H1 (cell line): ENCODE measurements around the gene DOK7. TPM values are rescaled to one million over a fixed set of nuclear protein-coding genes. Genes with fewer than 3 reads are reported as not detected.

Experiments
- CTCF ChIA-PET: fragments of 300-600 bp; sonication (Branson Sonifier 250); formaldehyde crosslinking; loops from one replicate; lab custom pipeline; 2021; ENCODE audit not compliant: partially characterized antibody; lab: Charles Lee
- POLR2A ChIA-PET: fragments of 300-600 bp; sonication (Branson Sonifier 250); formaldehyde crosslinking; loops from one replicate; lab custom pipeline; 2021; ENCODE audit warnings: inconsistent platforms; ENCODE audit not compliant: partially characterized antibody; lab: Charles Lee
- DNase-seq, 2 experiments: peaks; one replicate each; pipeline versions ENCODE4 v3.0.0 to v3.0.0-alpha.2; 2010 to 2022; ENCODE audit warnings: low spot score in 2 of 2, low read depth in 1 of 2, mixed read lengths in 1 of 2
- FAIRE-seq: peaks from 2 replicates; lab custom pipeline; 2011; peaks lifted over from hg19 to GRCh38; lab: Jason Lieb, UNC
- H2AFZ ChIP-seq: 2 replicates; pipeline ENCODE4 v1.8.1; 2012; ENCODE audit warnings: low read length, inconsistent platforms
- H2AK5ac ChIP-seq: 2 replicates; pipeline ENCODE4 v1.6.1; 2013; ENCODE audit warnings: low read depth, low read length
- H2BK120ac ChIP-seq: replicated peaks from 2 replicates; pipeline ENCODE3; 2013; ENCODE audit warnings: low read depth, low read length, inconsistent platforms
- H2BK12ac ChIP-seq: 2 replicates; pipeline ENCODE4 v1.6.1; 2013; ENCODE audit warnings: low read depth, low read length
- H2BK15ac ChIP-seq: 2 replicates; pipeline ENCODE4 v1.6.1; 2013; ENCODE audit warnings: low read length
- H2BK20ac ChIP-seq: 2 replicates; pipeline ENCODE4 v1.6.1; 2013; ENCODE audit warnings: low read length
- H2BK5ac ChIP-seq: 2 replicates; pipeline ENCODE4 v1.6.1; 2013; ENCODE audit warnings: low read depth, low read length
- H3K14ac ChIP-seq: 2 replicates; pipeline ENCODE4 v1.6.1; 2013; ENCODE audit warnings: inconsistent platforms; ENCODE audit not compliant: insufficient read length
- H3K18ac ChIP-seq: 2 replicates; pipeline ENCODE4 v1.6.1; 2013; ENCODE audit warnings: low read length; ENCODE audit errors: extremely low read depth
- H3K23ac ChIP-seq: 2 replicates; pipeline ENCODE4 v1.6.1; 2013; ENCODE audit warnings: inconsistent platforms; ENCODE audit not compliant: insufficient read length
- H3K23me2 ChIP-seq: 2 replicates; pipeline ENCODE4 v1.6.1; 2013; ENCODE audit warnings: low read depth, low read length
- H3K27ac ChIP-seq: 2 replicates; pipeline ENCODE4 v1.6.1; 2011; ENCODE audit warnings: low read depth, low read length, inconsistent platforms
- H3K27me3 ChIP-seq, 4 experiments: replicated peaks in 1 of 4; 1 replicate in 1 of 4; 2 replicates in 3 of 4; pipeline versions ENCODE4 v1.6.1 to v1.8.1; 2011 to 2013; ENCODE audit warnings: low read length in 3 of 4, mild to moderate bottlenecking in 3 of 4, inconsistent platforms in 2 of 4, mixed read lengths in 2 of 4, moderate library complexity in 1 of 4; ENCODE audit not compliant: control insufficient read depth in 3 of 4, insufficient read depth in 3 of 4; ENCODE audit errors: extremely low read depth in 1 of 4
- H3K36me3 ChIP-seq, 4 experiments: 2 replicates each; pipeline versions ENCODE4 v1.6.1 to v1.8.1; 2011 to 2013; ENCODE audit warnings: mild to moderate bottlenecking in 4 of 4, low read length in 3 of 4, moderate library complexity in 2 of 4, control low read depth in 1 of 4, inconsistent platforms in 1 of 4; ENCODE audit not compliant: insufficient read depth in 4 of 4, control insufficient read depth in 2 of 4
- H3K4ac ChIP-seq: replicated peaks from 2 replicates; pipeline ENCODE3; 2013; ENCODE audit warnings: low read length, low read depth, mixed read lengths, inconsistent platforms; ENCODE audit not compliant: insufficient read length
- H3K4me1 ChIP-seq, 4 experiments: replicated peaks in 1 of 4; 1 replicate in 1 of 4; 2 replicates in 3 of 4; pipeline versions ENCODE4 v1.6.1 to v1.8.1; 2011 to 2013; ENCODE audit warnings: low read length in 3 of 4, inconsistent platforms in 2 of 4, mixed read lengths in 1 of 4; ENCODE audit not compliant: insufficient read depth in 4 of 4, control insufficient read depth in 3 of 4
- H3K4me2 ChIP-seq, 2 experiments: 2 replicates each; pipeline versions ENCODE4 v1.6.1 to v1.8.1; 2011 to 2013; ENCODE audit warnings: low read depth in 2 of 2, low read length in 2 of 2, control low read depth in 1 of 2, inconsistent platforms in 1 of 2, mild to moderate bottlenecking in 1 of 2; ENCODE audit not compliant: insufficient read depth in 1 of 2
- H3K4me3 ChIP-seq, 4 experiments: fragments of 200-600, 300-600 bp in 1 of 4; sonication (generic), shearing (Covaris generic), sonication (Bioruptor Twin) in 1 of 4; 2 replicates each; pipeline versions ENCODE4 v1.5.1 to v1.8.1; 2011 to 2016; ENCODE audit warnings: low read length in 4 of 4, low read depth in 3 of 4, control low read depth in 2 of 4, inconsistent platforms in 2 of 4, mild to moderate bottlenecking in 2 of 4, mixed read lengths in 1 of 4, moderate library complexity in 1 of 4; ENCODE audit not compliant: insufficient read depth in 2 of 4; ENCODE audit errors: extremely low read depth in 1 of 4
- H3K56ac ChIP-seq: replicated peaks from 2 replicates; pipeline ENCODE3; 2013; ENCODE audit warnings: low read depth, mild to moderate bottlenecking, mixed read lengths, low read length, inconsistent platforms; ENCODE audit not compliant: insufficient read length
- H3K79me1 ChIP-seq: 2 replicates; pipeline ENCODE4 v1.6.1; 2013; ENCODE audit warnings: low read depth, low read length, control low read depth
- H3K79me2 ChIP-seq, 2 experiments: 2 replicates each; pipeline versions ENCODE4 v1.6.1 to v1.8.1; 2012 to 2013; ENCODE audit warnings: low read length in 2 of 2, mild to moderate bottlenecking in 2 of 2, inconsistent platforms in 1 of 2; ENCODE audit not compliant: insufficient read depth in 2 of 2, control insufficient read depth in 1 of 2
- H3K9ac ChIP-seq, 4 experiments: replicated peaks in 1 of 4; 1 replicate in 1 of 4; 2 replicates in 3 of 4; pipeline versions ENCODE4 v1.6.1 to v1.8.1; 2011 to 2013; ENCODE audit warnings: low read depth in 3 of 4, low read length in 3 of 4, control low read depth in 2 of 4, mild to moderate bottlenecking in 2 of 4, moderate library complexity in 2 of 4, inconsistent platforms in 1 of 4; ENCODE audit errors: extremely low read depth in 1 of 4
- H3K9me3 ChIP-seq, 2 experiments: 2 replicates each; pipeline versions ENCODE4 v1.6.1 to v1.8.1; 2012 to 2013; ENCODE audit warnings: mild to moderate bottlenecking in 2 of 2, moderate library complexity in 2 of 2, control low read depth in 1 of 2, inconsistent platforms in 1 of 2, low read depth in 1 of 2, low read length in 1 of 2, mixed read lengths in 1 of 2; ENCODE audit not compliant: insufficient read depth in 2 of 2
- H4K20me1 ChIP-seq, 2 experiments: replicated peaks in 1 of 2; 2 replicates each; pipeline versions ENCODE3 to v1.8.1; 2011 to 2013; ENCODE audit warnings: inconsistent platforms in 2 of 2, low read length in 2 of 2, mild to moderate bottlenecking in 1 of 2; ENCODE audit not compliant: insufficient read depth in 2 of 2, control insufficient read depth in 1 of 2
- H4K5ac ChIP-seq: 2 replicates; pipeline ENCODE4 v1.6.1; 2013; ENCODE audit warnings: low read length, low read depth, mixed read lengths, inconsistent platforms; ENCODE audit not compliant: insufficient read length
- H4K8ac ChIP-seq: 2 replicates; pipeline ENCODE4 v1.8.0; 2013; ENCODE audit warnings: mild to moderate bottlenecking, moderate library complexity, low read length, inconsistent platforms; ENCODE audit not compliant: insufficient read depth; ENCODE audit errors: extremely low read depth
- H4K91ac ChIP-seq: replicated peaks from 2 replicates; pipeline ENCODE3; 2013; ENCODE audit warnings: low read length, mixed read lengths, inconsistent platforms; ENCODE audit not compliant: insufficient read length
- ASH2L ChIP-seq: fragments of 200-600, 300-600 bp; sonication (generic); IDR thresholded peaks from one replicate; pipeline ENCODE4 v1.7.1; 2017; ENCODE audit warnings: low read length
- CEBPB ChIP-seq: IDR thresholded peaks from 2 replicates; pipeline ENCODE4 v1.6.1; 2012; ENCODE audit warnings: low read depth, low read length
- EZH2 ChIP-seq: fragments of 200-600 bp; sonication (generic); IDR thresholded peaks from 2 replicates; pipeline ENCODE4 v1.7.1; 2012; ENCODE audit warnings: low read depth, mild to moderate bottlenecking, moderate library complexity, low read length, inconsistent platforms; ENCODE audit not compliant: severe bottlenecking
- FOSL1 ChIP-seq: IDR thresholded peaks from 2 replicates; pipeline ENCODE4 v1.6.1; 2011; ENCODE audit warnings: mild to moderate bottlenecking, low read depth, low read length, moderate library complexity; ENCODE audit not compliant: insufficient read depth
- HDAC2 ChIP-seq, 2 experiments: fragments of 300-600 bp in 1 of 2; sonication (generic) in 1 of 2; IDR thresholded peaks; 2 replicates each; pipeline ENCODE4 v1.6.1; 2011 to 2012; ENCODE audit warnings: low read depth in 2 of 2, low read length in 2 of 2, mild to moderate bottlenecking in 2 of 2, moderate library complexity in 2 of 2, borderline replicate concordance in 1 of 2, inconsistent platforms in 1 of 2
- HDAC6 ChIP-seq: IDR thresholded peaks from one replicate; pipeline ENCODE4 v1.7.1; 2012; ENCODE audit warnings: low read depth, mild to moderate bottlenecking, inconsistent platforms, low read length, moderate library complexity
- JUND ChIP-seq: IDR thresholded peaks from 2 replicates; pipeline ENCODE4 v1.6.1; 2011; ENCODE audit warnings: mild to moderate bottlenecking, improper control_type of control experiment, low read length
- KDM4A ChIP-seq: IDR thresholded peaks from one replicate; pipeline ENCODE4 v1.7.1; 2012; ENCODE audit warnings: low read depth, mild to moderate bottlenecking, moderate library complexity, low read length, inconsistent platforms; ENCODE audit not compliant: severe bottlenecking
- MAX ChIP-seq: IDR thresholded peaks from 2 replicates; pipeline ENCODE4 v1.6.1; 2012; ENCODE audit warnings: inconsistent platforms
- POLR2A ChIP-seq, 2 experiments: IDR thresholded peaks; 1 replicate in 1 of 2; 2 replicates in 1 of 2; pipeline ENCODE4 v1.6.1; 2011; ENCODE audit warnings: low read depth in 2 of 2, low read length in 2 of 2, mild to moderate bottlenecking in 2 of 2; ENCODE audit errors: control extremely low read depth in 1 of 2
- POU5F1 ChIP-seq: IDR thresholded peaks from 2 replicates; pipeline ENCODE4 v1.6.1; 2011; ENCODE audit warnings: low read depth, mild to moderate bottlenecking, low read length, moderate library complexity
- RAD21 ChIP-seq, 2 experiments: IDR thresholded peaks in 1 of 2; conservative IDR thresholded peaks in 1 of 2; 2 replicates each; pipeline ENCODE4 v1.6.1; 2011; ENCODE audit warnings: low read depth in 2 of 2, low read length in 2 of 2, improper control_type of control experiment in 1 of 2, inconsistent platforms in 1 of 2, mild to moderate bottlenecking in 1 of 2, moderate library complexity in 1 of 2
- WGBS, 2 experiments: shearing (Covaris generic) in 1 of 2; methylation state at CpG; one replicate each; pipeline versions ENCODE4 v1.1.6 to v1.1.7; 2013 to 2015; ENCODE audit warnings: low lambda C conversion rate in 2 of 2, mixed read lengths in 2 of 2, inconsistent platforms in 1 of 2, low coverage in 1 of 2, missing lambda C conversion rate in 1 of 2; ENCODE audit not compliant: insufficient replicate concordance in 2 of 2, insufficient coverage in 1 of 2, insufficient read length in 1 of 2; ENCODE audit errors: extremely low coverage in 1 of 2, missing lambda C conversion rate in 1 of 2; 5-methylcytosine and 5-hydroxymethylcytosine counted together
- polyA plus RNA-seq, 7 experiments: library from polyadenylated mRNA; depleted of rRNA in 3 of 7; stranded (reverse) in 5 of 7; unstranded in 2 of 7; fragments of >200 nt in 5 of 7; fragments of 200-250 nt in 2 of 7; gene quantifications; 1 replicate in 5 of 7; 2 replicates in 1 of 7; 4 replicates in 1 of 7; pipeline versions ENCODE4 v1.2.1 to v1.2.3, GENCODE V29; 2011 to 2013; ENCODE audit warnings: missing spikeins in 2 of 7, mixed read lengths in 2 of 7
- total RNA-seq: library from RNA; stranded (reverse); fragmentation: NEBNext Ultra II Directional; extraction: Animal tissue kit (Norgen Biotek cat#: 25700); gene quantifications from 2 replicates; pipeline ENCODE4 v1.2.1, GENCODE V29; 2021

The DOK7 gene
- total and polyA plus RNA-seq, 2 of the 8 experiments (the other 6 are each of a cell fraction or from before 2014, with no cell fraction given), result 0.32 TPM; not detected in 1

GRCh38 chr4:3501126-3501824 is 38.2 kb downstream of the DOK7 start:
- Histone ChIP-seq H4K20me1 (peaks cover 33 to 59% of the 10 kb centered on the region in 2 experiments), H4K91ac (no peak overlapping the region), H3K14ac (no peak overlapping the region), H4K8ac (no peak overlapping the region), H3K27ac (no peak overlapping the region), H3K23ac (no peak overlapping the region), H3K4me2 (no peak overlapping the region), H2AFZ (no peak overlapping the region), H3K23me2 (no peaks in the 10 kb centered on the region), H4K5ac (no peak overlapping the region), H3K79me1 (no peaks in the 10 kb centered on the region; the same call in none of the 2 replicates), H3K4me1 (no peaks in the 10 kb centered on the region; a peak in 2 of 7 replicates), H3K27me3 (peaks cover 2 to 21% (median 15%) of the 10 kb centered on the region in 4 experiments; a peak in 6 of 7 replicates), H2BK15ac (no peak overlapping the region), H3K4me3 (no peak overlapping the region), H3K56ac (no peak overlapping the region), H3K36me3 (peaks cover 0 to 7% (median 0%) of the 10 kb centered on the region in 4 experiments; a peak in 2 of 8 replicates), H2AK5ac (no peak overlapping the region), H3K4ac (no peak overlapping the region), H3K79me2 (no peaks in the 10 kb centered on the region; a peak in 1 of 4 replicates), H3K18ac (no peak overlapping the region), H3K9ac (no peak overlapping the region), H2BK20ac (no peak overlapping the region), H2BK5ac (no peak overlapping the region), H3K9me3 (no peaks in the 10 kb centered on the region), H2BK12ac (no peak overlapping the region), H2BK120ac (no peak overlapping the region)
- POLR2A ChIA-PET, result interaction anchor here (0.9 to 4.1 kb wide), 2 partner anchors 10 to 13 kb away, joined by 3 to 15 read pairs; no protein-coding TSS in a partner anchor
- FAIRE-seq (no peak), DNase-seq (no peak)
- WGBS, 2 experiments, result 85% methylated on average over 17 of the region's 24 CpGs; no CpG with 5 or more reads in 1 of the 2 experiments
- CTCF ChIA-PET, result interaction anchor here (1.4 to 8.0 kb wide), 3 partner anchors 13 to 25 kb away, joined by 3 to 72 read pairs (median 12); no protein-coding TSS in a partner anchor
- TF ChIP-seq KDM4A (no peak), FOSL1 (no peak), EZH2 (no peak), JUND (no peak), HDAC6 (no peak), MAX (no peak), HDAC2 (IDR thresholded peaks at IDR 0.05; ENCODE audit: borderline replicate concordance in 1 of 2, low read depth in 2 of 2, low read length in 2 of 2) (no peak), RAD21 (IDR thresholded peaks at IDR 0.05 in 1 of 2, conservative IDR thresholded peaks at IDR 0.05 in 1 of 2; ENCODE audit: low read depth in 2 of 2, low read length in 2 of 2) (no peak), CEBPB (no peak), POU5F1 (no peak), POLR2A (IDR thresholded peaks at IDR 0.05; ENCODE audit: control extremely low read depth in 1 of 2, low read depth in 2 of 2, low read length in 2 of 2) (no peak), ASH2L (no peak)
